Astrocyte of the cerebellum (primary cell): ENCODE data around the gene SH2D4B.

Source experiments
- DNase-seq: peaks from one replicate; pipeline ENCODE4 v3.0.0-alpha.2; 2011; ENCODE audit warnings: low read depth
- H3K4me3 ChIP-seq: 2 replicates; pipeline ENCODE4 v1.5.1; 2011; ENCODE audit warnings: mild to moderate bottlenecking, low read depth, low read length, moderate library complexity
- CTCF ChIP-seq: IDR thresholded peaks from 2 replicates; pipeline ENCODE4 v1.5.1; 2012; ENCODE audit warnings: low read length, low read depth, moderate library complexity, mild to moderate bottlenecking; ENCODE audit errors: missing control alignments
- in situ Hi-C: cut with HindIII; loops from 2 replicates; pipeline ENCODE4 v1.10.0; 2017; ENCODE audit warnings: low sequenced_read_pairs

Gene SH2D4B

GRCh38 chr10:80622153-80622552 lies 84.5 kb downstream of the SH2D4B start:
- in situ Hi-C loops, result no loop called here
- no peak for TF ChIP-seq CTCF
- no peak for DNase-seq
- H3K4me3 ChIP-seq, result no peak overlapping the region

- no peak overlapping the region for H3K4me3 ChIP-seq
- DNase-seq, result no peak
- no peak for TF ChIP-seq CTCF
- in situ Hi-C loops, result no loop called here
Measured at GRCh38 chr10:80630324-80630723, 92.6 kb downstream of the SH2D4B start.

GRCh38 chr10:80632742-80633141 lies 95.0 kb downstream of the SH2D4B start:
- no peak for TF ChIP-seq CTCF
- DNase-seq, result no peak
- no peak overlapping the region for H3K4me3 ChIP-seq
- in situ Hi-C loops, result no loop called here

- DNase-seq, result no peak
- in situ Hi-C loops, result no loop called here
- TF ChIP-seq CTCF, result no peak
- no peak overlapping the region for H3K4me3 ChIP-seq
Measured at GRCh38 chr10:80633383-80633860, 95.7 kb downstream of the SH2D4B start.

- no peak for TF ChIP-seq CTCF
- DNase-seq, result no peak
- H3K4me3 ChIP-seq, result no peak overlapping the region
- in situ Hi-C loops, result no loop called here
Measured at GRCh38 chr10:80633910-80634309, 96.2 kb downstream of the SH2D4B start.

- TF ChIP-seq CTCF, result no peak
- in situ Hi-C loops, result no loop called here
- H3K4me3 ChIP-seq, result no peak overlapping the region
- DNase-seq, result no peak
Measured at GRCh38 chr10:80642661-80643060, 105.0 kb downstream of the SH2D4B start.

- TF ChIP-seq CTCF, result no peak
- in situ Hi-C loops, result no loop called here
- no peak for DNase-seq
- no peak overlapping the region for H3K4me3 ChIP-seq
Measured at GRCh38 chr10:80646366-80646765, 108.7 kb downstream of the SH2D4B start.
